Panc1 (cell line): Measurements from ENCODE around the gene DUS1L.

Experiments
- POLR2AphosphoS5 ChIP-seq: IDR thresholded peaks from 2 replicates; pipeline ENCODE4 v1.6.1; 2012; ENCODE audit warnings: mild to moderate bottlenecking, low read depth, low read length, moderate library complexity
- REST ChIP-seq, 2 experiments: IDR thresholded peaks; 2 replicates each; pipeline ENCODE4 v1.6.1; 2011 to 2012; ENCODE audit warnings: low read depth in 2 of 2, control low read depth in 1 of 2, low read length in 1 of 2, mild to moderate bottlenecking in 1 of 2, moderate library complexity in 1 of 2; ENCODE audit not compliant: insufficient read depth in 1 of 2
- SIN3A ChIP-seq: IDR thresholded peaks from 2 replicates; pipeline ENCODE4 v1.6.1; 2012; ENCODE audit warnings: low read depth, mild to moderate bottlenecking, low read length, moderate library complexity, borderline replicate concordance; ENCODE audit not compliant: insufficient read depth
- TCF7L2 ChIP-seq: IDR thresholded peaks from 2 replicates; pipeline ENCODE4 v1.6.1; 2011; ENCODE audit warnings: mild to moderate bottlenecking, low read depth, low read length, inconsistent platforms
- TF ChIP-seq, protein P1 (sequence below): fragments of 450-650 bp; IDR thresholded peaks from 2 replicates; pipeline ENCODE4 v1.5.1; 2017; ENCODE audit warnings: mild to moderate bottlenecking

DNA sequence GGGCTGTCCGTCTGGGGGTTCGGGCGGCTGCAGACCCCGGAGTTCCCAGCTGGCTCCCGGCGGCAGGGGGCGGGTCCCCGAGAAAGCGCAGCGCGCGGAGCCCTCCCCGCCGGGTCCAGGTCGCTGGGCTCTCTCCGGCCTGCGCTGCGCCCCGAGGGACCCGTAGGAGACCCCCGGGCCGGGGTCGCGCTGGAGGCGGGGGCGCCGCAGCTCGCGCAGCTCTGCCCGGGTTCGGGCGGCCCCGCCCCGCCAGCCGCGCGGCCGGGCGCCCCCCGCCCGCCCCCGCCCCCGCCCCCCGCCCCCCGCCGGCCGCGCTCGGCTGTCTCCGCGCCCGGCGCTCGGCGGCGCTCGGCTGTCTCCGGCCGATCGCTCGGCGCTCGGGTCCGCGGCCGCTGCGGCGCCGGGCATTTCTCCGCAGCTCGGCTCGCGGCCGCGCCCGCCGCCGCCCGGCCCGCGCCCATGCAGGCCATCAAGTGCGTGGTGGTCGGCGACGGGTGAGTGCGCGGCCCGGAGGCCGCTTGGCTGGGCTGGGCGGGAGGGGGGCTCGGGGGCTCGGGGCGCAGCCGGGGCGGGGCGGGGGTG lies 34.2 kb downstream of the DUS1L start, which contains the start of gene RAC3:
- TF ChIP-seq, protein P1, sequence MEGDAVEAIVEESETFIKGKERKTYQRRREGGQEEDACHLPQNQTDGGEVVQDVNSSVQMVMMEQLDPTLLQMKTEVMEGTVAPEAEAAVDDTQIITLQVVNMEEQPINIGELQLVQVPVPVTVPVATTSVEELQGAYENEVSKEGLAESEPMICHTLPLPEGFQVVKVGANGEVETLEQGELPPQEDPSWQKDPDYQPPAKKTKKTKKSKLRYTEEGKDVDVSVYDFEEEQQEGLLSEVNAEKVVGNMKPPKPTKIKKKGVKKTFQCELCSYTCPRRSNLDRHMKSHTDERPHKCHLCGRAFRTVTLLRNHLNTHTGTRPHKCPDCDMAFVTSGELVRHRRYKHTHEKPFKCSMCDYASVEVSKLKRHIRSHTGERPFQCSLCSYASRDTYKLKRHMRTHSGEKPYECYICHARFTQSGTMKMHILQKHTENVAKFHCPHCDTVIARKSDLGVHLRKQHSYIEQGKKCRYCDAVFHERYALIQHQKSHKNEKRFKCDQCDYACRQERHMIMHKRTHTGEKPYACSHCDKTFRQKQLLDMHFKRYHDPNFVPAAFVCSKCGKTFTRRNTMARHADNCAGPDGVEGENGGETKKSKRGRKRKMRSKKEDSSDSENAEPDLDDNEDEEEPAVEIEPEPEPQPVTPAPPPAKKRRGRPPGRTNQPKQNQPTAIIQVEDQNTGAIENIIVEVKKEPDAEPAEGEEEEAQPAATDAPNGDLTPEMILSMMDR, result no peak
- TF ChIP-seq SIN3A (peak; percentile 91; the same call in 1 of the 2 replicates), POLR2AphosphoS5 (no peak; the same call in 1 of the 2 replicates), REST (IDR thresholded peaks at IDR 0.05; ENCODE audit: insufficient read depth in 1 of 2, low read depth in 2 of 2, low read length in 1 of 2) (no peak), TCF7L2 (no peak)
